PC-9 (cell line): ENCODE measurements around the gene TTC5.

ENCODE experiments used
- EZH2 ChIP-seq: fragments of 200-600 bp; sonication (generic); IDR thresholded peaks from 2 replicates; pipeline ENCODE4 v1.8.0; 2017; ENCODE audit warnings: antibody characterized with exemption, low read depth
- TF ChIP-seq, protein P1 (sequence below): fragments of 200-600 bp; sonication (generic); conservative IDR thresholded peaks from 2 replicates; pipeline ENCODE4 v1.6.1; 2017; ENCODE audit warnings: mixed run types, antibody characterized with exemption, mild to moderate bottlenecking, moderate library complexity

DNA sequence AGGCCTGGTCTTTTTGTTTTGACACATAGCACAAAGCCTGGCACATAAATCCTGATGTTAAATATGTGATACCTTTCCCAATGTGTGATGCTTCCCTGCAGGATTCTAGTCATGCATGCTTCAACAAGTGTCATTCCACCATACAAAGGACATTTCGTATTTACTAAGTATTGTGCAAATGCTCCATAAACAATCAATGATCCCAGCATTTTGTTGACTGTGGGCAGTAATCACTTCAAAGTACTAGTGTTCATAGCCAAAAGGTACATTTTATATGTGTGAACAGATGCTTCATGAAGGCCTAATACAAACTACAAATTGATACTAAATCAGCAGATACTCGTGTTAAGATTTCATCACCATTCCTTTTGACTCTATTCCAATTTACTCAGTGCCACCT lies 23.0 kb upstream of the TTC5 start:
- TF ChIP-seq, protein P1, sequence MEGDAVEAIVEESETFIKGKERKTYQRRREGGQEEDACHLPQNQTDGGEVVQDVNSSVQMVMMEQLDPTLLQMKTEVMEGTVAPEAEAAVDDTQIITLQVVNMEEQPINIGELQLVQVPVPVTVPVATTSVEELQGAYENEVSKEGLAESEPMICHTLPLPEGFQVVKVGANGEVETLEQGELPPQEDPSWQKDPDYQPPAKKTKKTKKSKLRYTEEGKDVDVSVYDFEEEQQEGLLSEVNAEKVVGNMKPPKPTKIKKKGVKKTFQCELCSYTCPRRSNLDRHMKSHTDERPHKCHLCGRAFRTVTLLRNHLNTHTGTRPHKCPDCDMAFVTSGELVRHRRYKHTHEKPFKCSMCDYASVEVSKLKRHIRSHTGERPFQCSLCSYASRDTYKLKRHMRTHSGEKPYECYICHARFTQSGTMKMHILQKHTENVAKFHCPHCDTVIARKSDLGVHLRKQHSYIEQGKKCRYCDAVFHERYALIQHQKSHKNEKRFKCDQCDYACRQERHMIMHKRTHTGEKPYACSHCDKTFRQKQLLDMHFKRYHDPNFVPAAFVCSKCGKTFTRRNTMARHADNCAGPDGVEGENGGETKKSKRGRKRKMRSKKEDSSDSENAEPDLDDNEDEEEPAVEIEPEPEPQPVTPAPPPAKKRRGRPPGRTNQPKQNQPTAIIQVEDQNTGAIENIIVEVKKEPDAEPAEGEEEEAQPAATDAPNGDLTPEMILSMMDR: no peak
- no peak for TF ChIP-seq EZH2
